GM19023 (cell line): Measurements from ENCODE around the gene NUP155.
A peak's percentile ranks its signal among the peaks of the same experiment; 100 is the strongest.
"Not testable (repeated sequence)": the region's sequence is repeated elsewhere in the genome, so short reads cannot be mapped to it uniquely, and the experiment has no call there.

ENCODE experiments used
- ATAC-seq: cut with Tn5 transposase; IDR thresholded peaks from one replicate; pipeline ENCODE4 v1.9.1; 2021; ENCODE audit warnings: mild to moderate bottlenecking, moderate library complexity; ENCODE audit not compliant: unreplicated experiment

Gene NUP155

GRCh38 chr5:37370864-37371726 lies at the start of gene NUP155:
TSS of gene NUP155 (minus strand) at chr5:37371106. CDS start at chr5:37370977, 129 bp downstream.
- peak; percentile 95 for ATAC-seq

GRCh38 chr5:37417347-37417746 lies 46.4 kb upstream of the NUP155 start:
- ATAC-seq: no peak

DNA sequence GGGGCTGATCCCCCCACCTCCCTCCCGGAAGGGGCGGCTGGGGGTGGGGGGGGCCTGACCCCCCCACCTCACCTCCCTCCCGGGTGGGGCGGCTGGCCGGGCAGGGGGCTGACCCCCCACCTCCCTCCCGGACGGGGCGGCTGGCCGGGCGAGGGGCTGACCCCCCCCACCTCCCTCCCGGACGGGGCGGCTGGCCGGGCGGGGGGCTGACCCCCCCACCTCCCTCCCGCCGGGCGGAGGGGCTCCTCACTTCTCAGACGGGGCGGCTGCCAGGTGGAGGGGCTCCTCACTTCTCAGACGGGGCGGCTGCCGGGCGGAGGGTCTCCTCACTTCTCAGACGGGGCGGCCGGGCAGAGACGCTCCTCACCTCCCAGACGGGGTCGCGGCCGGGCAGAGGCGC lies 44.5 kb upstream of the NUP155 start:
- ATAC-seq: not testable (repeated sequence)

DNA sequence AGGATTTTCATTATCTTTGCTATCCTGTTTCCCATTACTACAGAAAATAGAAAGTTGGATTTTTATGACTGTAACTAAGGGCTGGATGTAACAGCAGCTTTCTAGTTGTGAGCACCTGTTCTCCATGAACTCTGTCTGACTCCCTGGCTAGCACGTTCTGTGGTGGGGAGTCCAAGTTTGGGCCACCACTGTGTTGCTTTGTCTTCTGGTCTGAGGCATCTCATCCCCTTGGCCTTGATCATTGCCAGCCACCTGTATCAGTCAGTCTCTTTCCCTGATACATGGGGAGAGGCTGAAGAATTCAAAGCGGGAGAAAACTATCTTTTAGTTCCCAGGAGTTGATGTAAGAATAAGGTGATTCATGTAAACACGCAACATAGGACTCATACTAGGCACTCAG lies 41.6 kb upstream of the NUP155 start:
- ATAC-seq: no peak

DNA sequence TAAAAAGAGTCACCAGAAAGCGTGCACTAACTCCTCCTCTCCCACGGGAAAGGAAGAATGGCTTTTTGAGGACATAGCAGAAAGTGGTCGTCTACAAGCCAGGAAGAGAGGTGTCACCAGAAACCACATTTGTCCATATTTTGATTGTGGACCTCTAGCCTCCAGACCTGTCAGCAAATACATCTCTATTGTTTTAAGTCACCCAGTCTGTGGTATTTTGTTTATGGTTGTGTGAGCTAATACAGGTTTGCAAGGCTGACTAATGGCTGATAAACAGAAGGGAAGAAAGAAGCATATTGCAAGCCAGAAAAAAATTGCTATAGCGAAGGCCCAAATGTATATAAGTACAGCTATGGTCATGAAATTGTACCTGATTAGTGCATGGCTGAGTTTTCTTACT lies 29.6 kb upstream of the NUP155 start:
- ATAC-seq: no peak

GRCh38 chr5:37396352-37396751 lies 25.4 kb upstream of the NUP155 start:
- no peak for ATAC-seq

DNA sequence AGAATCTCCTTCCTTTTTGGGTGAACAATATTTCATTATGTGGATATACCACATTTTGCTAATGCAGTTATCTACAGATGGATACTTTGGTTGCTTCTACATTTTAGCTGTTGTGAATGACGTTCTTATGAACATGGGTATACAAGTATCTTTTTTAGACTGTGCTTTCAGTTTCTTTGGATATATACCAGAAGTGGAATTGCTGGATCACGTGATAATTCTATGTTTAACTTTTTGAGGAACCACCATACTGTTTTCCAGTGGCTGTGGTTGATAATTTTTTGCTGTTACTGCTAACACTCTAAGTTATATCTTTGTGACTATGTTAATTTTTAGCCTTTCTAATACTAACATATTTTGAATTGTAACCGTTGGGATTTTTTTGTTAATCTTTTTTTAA lies 20.7 kb upstream of the NUP155 start:
- no peak for ATAC-seq

DNA sequence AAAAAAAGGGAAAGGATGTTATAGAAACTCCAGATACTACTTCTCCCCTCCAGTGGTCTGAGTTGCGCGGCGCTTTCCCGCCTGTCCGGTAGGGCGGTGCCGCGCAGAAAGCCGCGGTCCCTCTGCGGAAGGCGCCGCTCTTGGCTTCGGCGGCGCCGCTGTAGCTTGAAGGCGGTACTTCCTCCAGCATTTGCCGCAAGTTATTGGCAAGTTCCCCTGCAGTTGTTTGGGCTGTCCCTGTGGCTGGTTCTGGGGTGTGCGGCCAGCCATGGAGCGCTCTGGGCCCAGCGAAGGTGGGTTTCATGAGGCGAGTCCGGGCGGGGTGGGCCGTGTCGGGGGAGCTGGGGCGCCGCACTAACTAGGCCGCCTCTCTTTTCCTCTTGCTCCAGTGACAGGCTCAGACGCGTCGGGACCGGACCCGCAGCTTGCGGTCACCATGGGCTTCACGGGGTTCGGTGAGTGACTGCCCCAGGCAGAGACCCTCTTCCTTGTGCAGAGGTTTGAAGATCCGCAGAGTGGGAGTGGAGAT lies 8.3 kb upstream of the NUP155 start, which contains the start of gene WDR70:
TSS of gene WDR70 (plus strand) at position 219 of the 529 bp plus-strand sequence. CDS start at position 269, 50 bp downstream.
- ATAC-seq: peak; percentile 100

DNA sequence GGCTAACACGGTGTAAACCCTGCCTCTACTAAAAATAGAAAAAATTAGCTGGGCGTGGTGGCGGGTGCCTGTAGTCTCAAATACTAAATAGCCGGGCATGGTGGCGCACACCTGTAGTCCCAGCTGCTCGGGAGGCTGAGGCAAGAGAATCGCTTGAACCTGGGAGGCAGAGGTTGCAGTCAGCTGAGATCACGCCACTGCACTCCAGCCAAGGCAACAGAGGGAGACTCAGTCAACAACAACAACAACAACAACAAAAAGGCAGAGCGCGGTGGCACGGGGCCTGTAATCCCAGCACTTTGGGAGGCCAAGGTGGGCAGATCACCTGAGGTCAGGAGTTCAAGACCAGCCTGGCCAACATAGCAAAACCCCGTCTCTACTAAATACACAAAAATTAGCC lies 7.2 kb upstream of the NUP155 start:
- ATAC-seq: not testable (repeated sequence)

- no peak for ATAC-seq
These were observed 4.2 kb upstream of the NUP155 start for GRCh38 chr5:37375091-37375490.

- ATAC-seq: no peak
These were observed 399 bp downstream of the NUP155 start for GRCh38 chr5:37370550-37370863.

- ATAC-seq: no peak
These were observed 15.7 kb downstream of the NUP155 start for GRCh38 chr5:37355161-37355560.

DNA sequence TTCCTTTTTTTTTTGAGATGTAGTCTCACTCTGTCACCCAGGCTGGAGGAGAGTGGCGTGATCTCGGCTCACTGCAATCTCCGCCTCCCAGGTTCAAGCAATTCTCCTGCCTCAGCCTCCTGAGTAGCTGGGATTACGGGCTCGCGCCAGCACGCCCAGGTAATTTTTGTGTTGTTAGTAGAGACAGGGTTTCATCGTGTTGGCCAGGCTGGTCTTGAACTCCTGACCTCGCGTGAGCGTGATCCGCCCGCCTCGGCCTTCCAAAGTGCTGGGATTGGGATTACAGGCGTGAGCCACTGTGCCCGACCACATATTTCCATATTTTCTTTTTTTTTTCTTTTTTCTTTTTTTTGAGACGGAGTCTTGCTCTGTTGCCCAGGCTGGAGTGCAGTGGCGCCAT lies 28.2 kb downstream of the NUP155 start:
- not testable (repeated sequence) for ATAC-seq

- ATAC-seq: not testable (repeated sequence)
These were observed 36.2 kb downstream of the NUP155 start for GRCh38 chr5:37334754-37335153.

DNA sequence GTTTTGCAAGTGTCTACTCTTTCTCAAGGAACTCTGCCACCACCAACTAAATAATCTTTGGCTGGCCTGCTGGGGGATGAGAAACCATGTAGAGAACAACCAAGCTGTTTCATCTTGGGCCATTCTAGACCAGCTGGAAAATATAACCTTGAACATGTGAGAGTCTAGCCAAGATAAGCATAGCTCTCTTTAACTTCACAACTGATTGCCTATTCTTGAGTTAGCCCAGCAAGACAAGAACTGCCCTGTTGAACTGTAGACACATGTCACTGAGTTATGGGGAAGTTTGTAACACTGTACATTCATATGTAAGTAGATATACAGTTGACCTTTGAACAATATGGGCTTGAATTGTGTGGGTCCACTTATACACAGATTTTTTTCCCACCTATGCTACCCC lies 44.4 kb downstream of the NUP155 start:
- ATAC-seq: no peak

DNA sequence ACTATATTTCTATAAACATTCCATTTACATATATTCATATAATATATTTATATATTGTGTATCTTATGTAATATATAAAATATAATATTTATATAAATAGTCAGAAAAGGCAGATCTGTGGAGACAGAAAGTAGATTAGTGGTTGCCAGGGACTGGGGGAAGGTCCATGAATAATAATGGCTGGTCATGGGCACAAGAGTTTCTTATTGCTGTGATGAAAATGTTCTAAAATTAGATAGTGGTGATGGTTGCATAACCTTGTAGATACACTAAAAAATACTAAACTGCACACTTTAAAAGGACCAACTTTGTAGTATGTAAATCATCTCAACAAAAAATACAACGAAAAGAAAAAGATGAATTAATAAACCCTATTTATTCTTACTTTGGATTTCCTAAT lies 47.3 kb downstream of the NUP155 start:
- ATAC-seq: no peak

DNA sequence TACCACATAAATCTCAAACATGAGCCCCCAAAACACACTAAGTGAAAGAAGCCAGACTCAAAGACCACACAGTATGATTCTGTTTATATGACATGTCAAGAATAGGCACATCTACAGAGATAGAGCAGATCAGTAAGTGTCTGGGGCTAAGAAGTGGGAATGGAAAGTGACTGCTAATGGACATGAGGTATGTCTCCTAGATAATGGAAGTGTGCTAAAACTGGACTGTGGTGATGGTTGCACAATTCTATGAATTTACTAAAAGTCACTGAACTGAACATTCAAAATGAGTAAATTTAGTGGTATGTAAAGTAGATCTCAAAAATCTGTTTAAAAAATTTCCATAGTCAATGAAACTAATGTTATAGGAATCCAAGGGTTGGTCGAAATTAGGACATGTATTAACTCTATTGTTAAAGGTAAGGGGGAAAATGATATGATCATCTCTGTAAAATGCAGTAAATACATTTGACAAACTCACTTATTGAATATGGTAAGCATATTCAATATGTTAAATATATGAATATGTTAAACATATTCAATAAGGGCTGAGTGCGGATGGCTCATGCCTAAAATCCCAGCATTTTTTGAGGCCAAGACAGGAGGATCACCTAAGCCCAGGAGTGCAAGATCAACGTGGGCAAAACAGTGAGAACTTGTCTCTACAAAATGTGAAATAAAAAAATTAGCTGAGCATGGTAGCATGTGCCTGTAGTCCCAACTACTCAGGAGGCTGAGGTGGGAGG lies 51.7 kb downstream of the NUP155 start:
- ATAC-seq: no peak

- ATAC-seq: no peak
These were observed 54.9 kb downstream of the NUP155 start for GRCh38 chr5:37316027-37316426.

DNA sequence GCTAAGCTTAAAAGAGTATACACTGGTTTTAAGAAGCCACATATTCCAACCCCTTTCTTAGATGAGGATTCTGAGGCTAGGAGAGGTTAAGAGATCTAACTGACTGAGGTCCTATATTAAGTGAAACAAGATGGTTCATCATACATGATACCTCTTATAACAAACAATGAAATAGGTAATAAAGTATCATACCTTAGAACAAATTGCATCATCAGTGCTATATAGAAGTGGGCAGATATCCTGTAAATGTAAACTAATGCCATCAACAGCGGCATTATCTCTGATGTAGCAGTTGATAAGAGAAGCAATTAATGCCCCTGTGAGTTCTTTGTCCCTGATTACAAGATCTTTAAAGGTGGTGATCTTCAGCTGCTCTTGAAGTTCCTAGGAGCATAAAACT lies 60.5 kb downstream of the NUP155 start:
- no peak for ATAC-seq

GRCh38 chr5:37308793-37309192 lies 62.1 kb downstream of the NUP155 start:
- no peak for ATAC-seq

GRCh38 chr5:37304888-37305287 lies 66.0 kb downstream of the NUP155 start:
- ATAC-seq: no peak

- not testable (repeated sequence) for ATAC-seq
These were observed 74.6 kb downstream of the NUP155 start for GRCh38 chr5:37296313-37296712.
